ENCODE data around the gene COL12A1. TPM values are rescaled to one million over a fixed set of nuclear protein-coding genes. Genes with fewer than 3 reads are reported as not detected.

The COL12A1 gene
- total RNA-seq, 1 donor from 2014 or later = 22.8 TPM

- FAIRE-seq = no peak
These were observed 56.6 kb downstream of the COL12A1 start for GRCh38 chr6:75149240-75149639.

GRCh38 chr6:75147512-75147911, 58.3 kb downstream of the COL12A1 start:
- no peak for FAIRE-seq
- DNase-seq (ENCODE audit: low spot score in 2 of 2) = no peak

More at GRCh38 chr6:75149240-75149639, 56.6 kb downstream of the COL12A1 start:
- DNase-seq (ENCODE audit: low spot score in 2 of 2) = no peak

DNA sequence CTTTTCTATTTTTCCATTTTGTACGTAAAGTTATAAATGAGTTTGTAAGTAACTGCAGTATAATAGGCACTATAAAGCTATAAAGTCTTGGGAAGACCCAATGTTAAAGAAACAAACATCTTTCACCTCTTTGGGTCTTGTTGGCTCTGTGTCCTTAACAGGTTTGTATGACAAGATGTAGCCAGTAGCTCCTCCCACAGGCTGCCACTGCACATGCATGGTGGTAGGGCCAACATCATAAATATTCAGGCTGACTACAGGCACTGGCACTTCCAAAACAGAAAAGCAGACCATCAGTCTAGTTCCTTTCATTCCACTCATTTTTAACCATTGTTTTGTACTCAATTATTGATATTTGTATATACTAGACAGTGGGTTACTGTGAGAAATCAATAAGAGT, 59.9 kb downstream of the COL12A1 start:
- no peak for DNase-seq (ENCODE audit: low spot score in 2 of 2)
- FAIRE-seq = no peak

- no peak for DNase-seq (ENCODE audit: low spot score in 2 of 2)
These were observed 60.6 kb downstream of the COL12A1 start for GRCh38 chr6:75145211-75145610.

GRCh38 chr6:75144386-75144785, 61.5 kb downstream of the COL12A1 start:
- DNase-seq (ENCODE audit: low spot score in 2 of 2) (no peak), FAIRE-seq (no peak)

More at GRCh38 chr6:75145211-75145610, 60.6 kb downstream of the COL12A1 start:
- FAIRE-seq = no peak

DNA sequence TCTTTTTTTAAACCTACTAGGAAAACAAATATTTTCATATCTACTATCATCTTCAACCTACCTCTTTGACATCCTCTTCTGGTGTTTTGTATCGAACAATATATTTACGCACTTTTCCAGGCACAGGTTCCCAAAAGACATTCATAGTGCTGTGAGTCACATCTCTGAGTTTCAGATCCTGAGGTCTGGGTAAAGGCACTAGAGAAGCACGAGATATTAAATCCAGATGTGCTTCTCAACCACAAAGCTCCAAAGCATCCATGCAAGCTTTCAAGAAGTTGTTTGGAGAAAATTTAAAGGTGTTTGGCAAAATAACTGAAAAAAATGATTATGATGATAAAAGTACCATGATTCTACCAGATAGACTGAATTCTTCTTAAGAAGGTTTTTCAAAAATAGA, 62.7 kb downstream of the COL12A1 start:
- FAIRE-seq = no peak
- no peak for DNase-seq (ENCODE audit: low spot score in 2 of 2)

- no peak for DNase-seq (ENCODE audit: low spot score in 2 of 2)
- no peak for FAIRE-seq
These were observed 63.1 kb downstream of the COL12A1 start for GRCh38 chr6:75142721-75143120.

DNA sequence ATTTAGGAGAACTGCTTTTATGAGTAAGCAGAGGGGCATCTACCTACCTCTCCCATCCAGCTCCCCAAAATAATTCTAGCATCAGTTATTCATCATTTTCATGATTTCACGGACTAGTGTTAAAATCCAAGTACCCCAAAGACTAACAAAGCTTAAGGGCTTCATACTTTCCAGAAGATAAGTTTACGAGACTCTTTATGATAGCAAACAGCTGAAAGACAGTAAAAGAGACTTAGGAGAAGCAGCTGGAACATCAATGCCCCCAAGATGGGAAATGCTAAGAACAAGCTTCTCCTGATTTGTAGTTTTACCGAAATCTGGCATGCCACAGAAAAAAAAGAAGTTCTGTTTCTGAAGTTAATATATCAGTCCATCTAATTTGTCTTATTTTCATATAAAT, 70.0 kb downstream of the COL12A1 start:
- DNase-seq (ENCODE audit: low spot score in 2 of 2) (no peak), FAIRE-seq (no peak)

DNA sequence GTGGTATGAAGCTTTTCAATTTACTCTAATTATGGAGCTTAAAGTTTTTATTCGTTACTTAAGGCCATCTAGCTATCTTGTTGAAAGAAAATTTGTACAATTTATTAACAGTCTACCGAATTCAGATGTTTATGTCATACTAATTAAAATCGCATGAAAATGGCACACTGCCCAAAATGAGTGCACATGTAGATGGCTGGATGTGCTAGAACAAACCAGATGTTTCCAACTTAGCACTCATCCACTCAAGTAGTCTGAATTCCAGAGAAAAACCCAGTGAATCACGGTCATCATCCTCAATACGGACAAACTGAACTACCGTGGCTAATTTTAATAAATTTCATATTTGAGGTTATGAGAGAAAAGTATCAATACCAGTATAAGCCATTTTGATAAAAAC, 70.4 kb downstream of the COL12A1 start:
- DNase-seq (ENCODE audit: low spot score in 2 of 2) = no peak
- FAIRE-seq = no peak

GRCh38 chr6:75130784-75131183, 75.1 kb downstream of the COL12A1 start:
- DNase-seq (ENCODE audit: low spot score in 2 of 2) (no peak), FAIRE-seq (no peak)

GRCh38 chr6:75128878-75129570, 76.8 kb downstream of the COL12A1 start:
- FAIRE-seq (no peak), DNase-seq (ENCODE audit: low spot score in 2 of 2) (no peak)

DNA sequence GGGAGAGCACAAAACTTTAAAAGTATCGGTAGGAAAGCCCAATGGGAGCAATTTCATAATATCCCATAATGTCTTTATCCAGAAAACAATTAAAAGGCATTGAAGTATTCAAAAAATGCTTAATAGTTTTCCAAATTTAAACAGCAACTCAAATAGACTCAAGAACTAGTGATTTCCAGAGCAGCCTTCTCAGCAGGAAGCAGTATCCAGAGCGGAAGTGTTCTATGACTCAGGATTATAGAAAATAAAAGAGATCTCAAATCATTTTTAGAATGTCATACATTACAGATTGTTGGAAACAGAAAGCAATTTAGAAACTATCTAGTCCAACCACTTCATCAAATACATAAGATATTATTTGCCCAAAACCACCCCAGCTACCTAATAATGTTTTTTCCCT, 79.3 kb downstream of the COL12A1 start:
- no peak for FAIRE-seq

DNA sequence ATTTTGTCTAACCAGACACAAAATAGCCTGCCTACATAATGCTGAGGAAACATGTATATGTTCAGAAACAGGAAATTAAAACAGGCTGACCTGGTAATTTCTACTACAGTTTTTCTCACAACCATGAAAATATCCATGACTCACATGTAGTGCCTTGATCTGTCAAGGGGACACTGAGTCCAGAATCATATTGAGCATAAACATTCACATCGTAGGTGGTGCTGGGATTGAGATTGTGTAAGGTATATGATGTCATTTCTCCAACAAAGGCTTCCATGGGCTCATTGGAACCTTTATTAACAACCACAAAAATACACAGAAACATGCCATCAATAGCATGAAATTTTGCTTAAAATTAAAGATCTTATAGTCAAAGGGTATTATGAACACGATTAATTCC, 80.9 kb downstream of the COL12A1 start:
- no peak for FAIRE-seq

More for the DNA sequence above, 79.3 kb downstream of the COL12A1 start:
- DNase-seq (ENCODE audit: low spot score in 2 of 2) = no peak

DNA sequence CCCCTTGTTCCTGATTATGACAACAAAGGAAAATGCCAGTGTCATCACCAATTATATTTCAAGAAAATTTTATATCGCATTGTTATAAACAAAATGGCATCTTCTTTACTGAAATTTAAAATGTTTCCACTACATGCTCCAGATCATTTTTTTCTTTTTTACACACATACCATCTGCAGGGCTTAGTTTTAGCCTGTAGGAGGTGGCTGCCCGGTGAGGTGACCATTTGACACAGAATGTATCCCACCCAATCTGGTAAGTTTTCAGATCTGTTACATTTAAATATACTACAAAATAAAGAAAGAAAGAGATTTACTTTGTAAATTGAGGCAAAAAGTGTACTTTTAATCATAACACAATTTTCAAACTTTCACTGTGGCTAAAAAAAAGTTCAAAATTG, 81.8 kb downstream of the COL12A1 start:
- FAIRE-seq (no peak), DNase-seq (ENCODE audit: low spot score in 2 of 2) (no peak)

More for the DNA sequence above, 80.9 kb downstream of the COL12A1 start:
- no peak for DNase-seq (ENCODE audit: low spot score in 2 of 2)

GRCh38 chr6:75118925-75119515, 86.8 kb downstream of the COL12A1 start:
- FAIRE-seq = no peak
- DNase-seq (ENCODE audit: low spot score in 2 of 2) = no peak

- FAIRE-seq (no peak), DNase-seq (ENCODE audit: low spot score in 2 of 2) (no peak)
These were observed 88.2 kb downstream of the COL12A1 start for GRCh38 chr6:75117701-75118100.

DNA sequence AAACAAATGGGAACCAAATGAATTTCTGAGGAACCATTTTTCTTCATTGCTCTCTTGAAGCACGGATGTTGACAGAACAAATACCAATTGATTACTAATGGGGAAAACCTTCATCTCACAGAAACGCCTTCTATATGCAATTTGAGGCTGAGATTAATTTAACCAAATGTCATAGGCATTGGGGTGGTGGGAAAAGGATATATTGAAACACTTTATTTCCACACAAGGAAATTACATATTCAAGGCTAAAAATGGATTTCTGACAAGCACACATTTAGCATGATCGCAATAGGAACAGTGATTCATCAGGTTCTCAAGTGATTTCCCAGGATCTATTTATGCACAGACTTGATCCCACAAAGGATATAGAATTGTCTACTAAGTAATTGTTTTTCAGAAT, 88.9 kb downstream of the COL12A1 start:
- FAIRE-seq (no peak), DNase-seq (ENCODE audit: low spot score in 2 of 2) (no peak)

GRCh38 chr6:75115481-75115880, 90.4 kb downstream of the COL12A1 start:
- FAIRE-seq (no peak), DNase-seq (ENCODE audit: low spot score in 2 of 2) (no peak)

- no peak for DNase-seq (ENCODE audit: low spot score in 2 of 2)
- FAIRE-seq = no peak
These were observed 91.0 kb downstream of the COL12A1 start for GRCh38 chr6:75114806-75115205.

GRCh38 chr6:75114195-75114594, 91.7 kb downstream of the COL12A1 start:
- no peak for FAIRE-seq
- DNase-seq (ENCODE audit: low spot score in 2 of 2) = no peak

- no peak for FAIRE-seq
- DNase-seq (ENCODE audit: low spot score in 2 of 2) = no peak
These were observed 92.4 kb downstream of the COL12A1 start for GRCh38 chr6:75113446-75113845.

DNA sequence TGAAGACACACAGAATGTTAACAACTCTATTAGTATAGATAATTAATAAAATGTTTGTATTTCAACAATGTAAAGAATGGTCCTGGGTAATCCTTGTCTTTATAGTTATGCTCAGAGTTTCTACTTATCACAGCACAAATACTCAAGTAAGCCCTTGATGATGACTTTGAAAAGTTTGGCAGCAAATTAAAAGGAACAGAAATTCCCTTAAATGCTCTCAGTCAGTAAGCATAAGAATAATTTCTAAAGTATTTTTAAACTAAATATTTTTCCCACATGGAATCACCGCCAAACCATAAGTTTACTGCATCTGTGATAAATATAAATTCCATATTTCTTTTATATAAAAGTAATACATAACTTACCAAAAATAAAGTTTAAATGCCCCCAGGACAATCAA, 96.1 kb downstream of the COL12A1 start:
- no peak for DNase-seq (ENCODE audit: low spot score in 2 of 2)
- no peak for FAIRE-seq
